Esophagus mucosa (tissue), 1 donor: Measurements from ENCODE around the gene CORT. TPM values are rescaled to one million over a fixed set of nuclear protein-coding genes. Genes with fewer than 3 reads are reported as not detected.

Experiments
- ATAC-seq: fragments of 200-7000 bp; cut with Tn5 transposase; one replicate; pipeline ENCODE4 v1.9.1; 2020
- total RNA-seq: library from RNA; stranded (reverse); gene quantifications from one replicate; pipeline ENCODE4 v1.2.4, GENCODE V29; 2023
- donor health status: DM: yes; HTN: yes; CAD: no.

CORT gene
- total RNA-seq, 1 donor from 2014 or later: 0.28 TPM

GRCh38 chr1:10474613-10475507 is 25.0 kb downstream of the CORT start, which contains the start of gene PEX14:
Gene PEX14 (plus strand): TSS chr1:10474950. CDS start chr1:10474967, 17 bp downstream.
- ATAC-seq: peak; percentile 80

GRCh38 chr1:10475510-10475909 is 25.7 kb downstream of the CORT start:
- no peak for ATAC-seq

DNA sequence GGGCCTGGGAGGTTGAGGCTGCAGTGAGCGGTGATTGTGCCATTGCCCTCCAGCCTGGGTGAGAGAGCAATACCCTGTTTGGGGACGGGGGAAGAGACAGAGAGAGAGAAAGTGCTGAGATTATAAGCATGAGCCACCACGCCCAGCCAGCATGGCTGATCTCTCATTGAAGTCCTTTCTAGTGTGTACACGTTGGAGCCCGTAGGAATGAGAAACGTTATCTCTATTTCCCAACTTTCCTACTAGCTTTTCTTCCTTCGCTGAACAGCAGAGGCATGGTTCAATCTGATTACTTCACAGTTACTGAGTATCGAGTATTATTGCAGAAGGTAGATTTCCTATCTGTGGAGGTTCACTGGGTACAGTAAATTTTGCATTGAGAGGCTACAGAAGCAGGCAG is 29.5 kb downstream of the CORT start:
- ATAC-seq: peak; percentile 21

DNA sequence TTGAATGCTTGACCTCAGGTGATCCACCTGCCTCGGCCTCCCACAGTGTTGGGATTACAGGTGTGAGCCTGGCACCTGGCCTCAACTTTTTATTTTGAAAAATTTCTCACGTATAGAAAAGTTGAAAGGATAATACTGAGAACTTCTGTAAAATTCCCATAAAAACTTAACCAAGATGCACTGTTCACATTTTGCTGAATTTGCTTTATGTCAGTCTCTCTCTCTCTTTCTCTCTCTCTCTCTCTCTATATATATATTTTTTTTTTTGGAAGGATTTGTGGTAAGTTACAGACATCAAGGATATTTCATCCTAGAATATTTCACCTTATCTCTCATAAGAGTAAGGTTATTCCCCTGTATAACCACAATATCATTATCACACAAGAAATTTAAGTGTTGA is 30.8 kb downstream of the CORT start:
- no peak for ATAC-seq

DNA sequence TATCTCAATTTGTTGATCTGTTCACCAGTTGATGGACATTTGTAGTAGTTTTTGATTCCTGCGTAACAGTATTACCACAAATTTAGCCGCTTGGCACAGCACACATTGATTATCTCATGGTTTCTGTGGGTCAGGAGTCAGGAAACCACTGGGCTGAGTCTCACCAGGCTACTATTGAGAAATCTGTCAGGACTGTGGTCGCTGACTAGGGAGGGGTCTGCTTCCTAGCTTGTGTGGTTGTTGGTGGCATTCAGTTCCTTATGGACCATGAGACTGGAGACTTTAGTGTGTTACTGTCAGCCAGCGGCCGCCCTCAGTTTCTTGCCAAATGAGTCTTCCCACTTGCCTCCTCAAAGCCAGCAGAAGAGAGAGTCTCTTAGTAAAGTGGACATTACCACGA is 34.7 kb downstream of the CORT start:
- ATAC-seq: no peak

DNA sequence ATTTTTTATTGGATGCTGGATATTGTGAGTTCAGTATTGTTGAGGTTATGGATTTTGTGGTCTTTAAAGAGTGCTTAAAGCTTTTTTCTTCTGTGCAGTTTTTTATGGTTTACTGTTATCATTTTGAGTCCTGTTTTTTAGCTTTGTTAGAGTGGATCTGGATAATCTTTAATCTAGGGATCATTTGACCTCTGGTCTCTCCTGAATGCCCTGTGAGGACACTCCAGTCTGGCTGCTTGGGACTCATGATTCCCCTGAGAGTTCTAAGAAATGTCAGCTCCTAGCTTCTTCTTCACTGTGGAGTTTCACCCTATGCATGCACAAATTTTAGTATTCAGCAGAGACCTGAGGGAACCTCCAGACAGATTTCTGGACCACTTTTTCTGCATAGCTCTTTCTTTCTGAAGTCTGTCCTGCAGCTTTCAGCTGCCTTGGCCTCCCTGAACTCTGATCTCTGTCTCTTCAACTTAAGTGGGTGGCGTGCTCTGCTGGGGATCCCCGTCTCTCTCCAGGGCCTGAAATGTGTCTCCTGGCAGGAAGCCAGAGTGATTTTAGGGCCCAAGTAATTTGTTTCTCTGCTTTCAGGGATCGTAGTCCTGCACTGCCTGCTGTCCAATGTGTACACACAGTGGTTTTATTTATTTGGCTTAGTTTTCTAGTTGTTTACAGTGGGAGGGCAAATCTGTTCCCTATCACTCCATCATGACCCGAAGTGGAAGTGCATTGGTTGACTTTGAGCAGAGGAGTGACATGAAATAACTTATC is 39.6 kb downstream of the CORT start:
- no peak for ATAC-seq

- ATAC-seq: no peak
Measured at GRCh38 chr1:10490286-10490970, 40.6 kb downstream of the CORT start.

GRCh38 chr1:10494418-10494753 is 44.6 kb downstream of the CORT start:
- no peak for ATAC-seq

- peak; percentile 61 for ATAC-seq
Measured at GRCh38 chr1:10494754-10495474, 45.1 kb downstream of the CORT start.

DNA sequence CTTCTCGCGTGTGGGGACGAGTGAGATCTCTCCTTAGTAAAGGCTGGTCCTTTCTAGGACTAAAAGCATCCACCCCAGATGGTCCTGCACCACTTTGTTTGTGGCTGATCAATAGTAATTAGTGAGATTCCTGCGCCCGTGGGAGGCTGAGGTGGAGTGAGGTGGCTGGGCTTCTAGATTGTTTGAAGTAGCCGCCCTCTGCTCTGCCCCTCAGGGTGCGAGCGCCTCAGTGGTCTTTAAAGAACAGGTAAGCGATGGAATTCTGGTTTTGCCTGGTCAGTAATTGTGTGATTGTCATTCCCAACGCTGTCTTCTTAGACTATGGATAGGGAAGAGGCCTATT is 45.6 kb downstream of the CORT start:
- no peak for ATAC-seq

DNA sequence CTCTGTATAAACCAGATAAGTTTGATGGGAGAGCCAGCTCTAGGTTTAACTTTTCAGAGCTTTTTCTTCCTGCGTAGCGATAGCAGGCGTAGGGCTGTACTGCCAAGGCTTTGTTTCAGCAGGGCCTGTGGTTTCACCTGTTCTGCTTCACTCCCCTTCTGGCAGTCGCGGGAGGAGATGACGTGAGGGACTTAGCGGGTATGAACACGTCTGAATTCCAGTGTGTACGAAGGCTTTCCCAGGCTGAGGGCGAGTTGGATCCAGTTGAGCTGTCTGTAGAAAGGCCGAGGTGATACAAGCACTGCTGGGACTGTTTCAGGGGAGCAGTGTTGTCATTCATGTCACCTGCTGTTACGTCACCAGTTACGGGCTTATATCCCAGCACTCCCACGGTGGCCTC is 46.1 kb downstream of the CORT start:
- peak; percentile 94 for ATAC-seq

DNA sequence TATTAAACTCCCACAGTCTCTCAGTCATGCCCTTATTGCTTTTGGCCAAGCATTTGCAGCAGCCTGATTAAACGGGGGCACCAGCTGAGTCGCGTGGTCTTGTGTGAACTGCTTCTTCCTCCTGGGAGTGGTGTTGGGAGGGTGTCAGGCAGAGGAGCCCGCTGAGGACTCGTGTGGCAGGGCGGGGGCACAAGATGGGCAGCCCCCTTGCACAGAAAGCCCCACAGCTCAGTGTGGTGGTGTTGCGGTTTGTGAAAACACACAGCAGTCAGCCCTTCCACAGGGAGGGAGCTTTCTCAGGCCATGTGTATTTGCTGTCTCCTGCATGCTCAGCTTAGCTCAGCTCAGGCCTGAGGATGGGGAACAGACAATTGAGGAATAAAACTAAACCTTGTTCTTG is 47.3 kb downstream of the CORT start:
- ATAC-seq: no peak

DNA sequence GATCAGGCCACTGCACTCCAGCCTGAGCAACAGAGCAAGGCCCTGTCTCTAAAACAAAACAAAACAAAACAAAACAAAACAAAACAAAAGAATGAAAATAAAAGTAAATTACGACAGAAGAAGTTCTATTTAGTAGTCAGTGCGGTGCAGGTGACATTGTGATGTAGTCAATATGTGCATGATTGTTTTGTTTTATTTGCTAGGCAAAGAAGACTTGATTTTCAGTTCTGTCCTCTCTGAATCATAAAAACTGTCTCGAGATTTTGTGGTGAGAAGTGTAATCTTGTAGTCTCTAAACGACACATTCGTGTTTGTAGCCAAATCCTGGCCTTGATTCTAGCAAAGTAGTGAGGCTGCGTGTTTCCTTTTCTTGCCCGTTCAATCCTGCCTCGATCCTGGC is 48.4 kb downstream of the CORT start:
- ATAC-seq: no peak

Other genes starting within 250 kb of the CORT start
- gene KIF1B, start 239.5 kb upstream of the CORT start, total RNA-seq: 32.7 TPM
- 581 TPM for gene PGD, start 51.0 kb upstream of the CORT start, total RNA-seq
- gene CENPS, start 19.6 kb upstream of the CORT start, total RNA-seq: 11.8 TPM
- gene DFFA, start 22.5 kb downstream of the CORT start, total RNA-seq: 31.6 TPM
- 16.2 TPM for gene PEX14, start 24.9 kb downstream of the CORT start, total RNA-seq